Stimulated activated CD4-positive, alpha-beta T cell treated with anti-CD3 and anti-CD28 coated beads, TNF-alpha, amount 100 ng/mL, for 1 hour (primary cell): Measurements from ENCODE around the gene ACAP2.
"Not testable (repeated sequence)": the region's sequence is repeated elsewhere in the genome, so short reads cannot be mapped to it uniquely, and the experiment has no call there.

Experiments used
- DNase-seq, 3 donors: peaks; one replicate each; pipeline ENCODE4 v3.0.0-alpha.2; 2020; ENCODE audit warnings: low read depth in 3 of 3, low spot score in 1 of 3

ACAP2 gene

GRCh38 chr3:195247863-195248189 lies 195.0 kb downstream of the ACAP2 start:
- no peak for DNase-seq

GRCh38 chr3:195247086-195247862 lies 195.5 kb downstream of the ACAP2 start:
- no peak for DNase-seq

GRCh38 chr3:195246581-195246995 lies 196.2 kb downstream of the ACAP2 start:
- DNase-seq, result no peak

GRCh38 chr3:195245531-195245951 lies 197.3 kb downstream of the ACAP2 start:
- DNase-seq, result no peak

- no peak for DNase-seq
Measured at GRCh38 chr3:195241592-195242355, 201.0 kb downstream of the ACAP2 start.

- DNase-seq, result no peak
Measured at GRCh38 chr3:195240939-195241338, 201.9 kb downstream of the ACAP2 start.

GRCh38 chr3:195240171-195240701 lies 202.6 kb downstream of the ACAP2 start:
- DNase-seq, result no peak

- no peak for DNase-seq
Measured at GRCh38 chr3:195239121-195239520, 203.7 kb downstream of the ACAP2 start.

- DNase-seq, result no peak
Measured at GRCh38 chr3:195238586-195239118, 204.2 kb downstream of the ACAP2 start.

- DNase-seq, result no peak
Measured at GRCh38 chr3:195238081-195238571, 204.7 kb downstream of the ACAP2 start.

GRCh38 chr3:195236801-195237570 lies 205.8 kb downstream of the ACAP2 start:
- DNase-seq, result no peak

GRCh38 chr3:195236076-195236798 lies 206.6 kb downstream of the ACAP2 start:
- no peak for DNase-seq

- no peak for DNase-seq
Measured at GRCh38 chr3:195230244-195230643, 212.6 kb downstream of the ACAP2 start.

GRCh38 chr3:195228886-195229285 lies 213.9 kb downstream of the ACAP2 start:
- DNase-seq, result not testable (repeated sequence)

GRCh38 chr3:195227871-195228270 lies 214.9 kb downstream of the ACAP2 start:
- no peak for DNase-seq

GRCh38 chr3:195226900-195227447 lies 215.8 kb downstream of the ACAP2 start:
- no peak for DNase-seq

GRCh38 chr3:195226445-195226844 lies 216.4 kb downstream of the ACAP2 start:
- no peak for DNase-seq

- DNase-seq, result no peak
Measured at GRCh38 chr3:195224980-195225580, 217.7 kb downstream of the ACAP2 start.
